Measurements from ENCODE around the gene CDH20. TPM values are rescaled to one million over a fixed set of nuclear protein-coding genes. Genes with fewer than 3 reads are reported as not detected.

The CDH20 gene
- total RNA-seq, result not detected in 2 replicates

GRCh38 chr18:61333271-61333745, at the start of gene CDH20:
CDH20 (plus strand) TSS chr18:61333430.

Small RNA genes within 50 kb of the gene (small RNA-seq; reads per million reads assigned to genes)
- gene RNU6-116P, result 0.32 reads per million, percentile 11 among the genes with 10 or more reads in this experiment

All from vein endothelial cell (primary cell).